Testis (tissue), 3 donors: Measurements from ENCODE around the gene SMYD3. TPM values are rescaled to one million over a fixed set of nuclear protein-coding genes. Genes with fewer than 3 reads are reported as not detected.

Source experiments
- DNase-seq: peaks from one replicate; pipeline ENCODE4 v3.0.0-alpha.2; 2019
- H3K27ac ChIP-seq, 2 donors: fragments of 200-600 bp; sonication (generic); one replicate each; pipeline ENCODE4 v1.5.1; 2019
- H3K27me3 ChIP-seq: fragments of 200-600 bp; sonication (generic); one replicate; pipeline ENCODE4 v1.5.1; 2019
- H3K36me3 ChIP-seq: fragments of 200-600 bp; sonication (generic); one replicate; pipeline ENCODE4 v1.5.1; 2017; ENCODE audit warnings: low read depth; ENCODE audit errors: missing control alignments
- H3K4me1 ChIP-seq: fragments of 200-600 bp; sonication (generic); one replicate; pipeline ENCODE4 v1.5.1; 2019
- H3K4me3 ChIP-seq, 2 donors: fragments of 200-600 bp; sonication (generic); one replicate each; pipeline ENCODE4 v1.5.1; 2017 to 2019
- H3K9me3 ChIP-seq: fragments of 200-600 bp; sonication (generic); one replicate; pipeline ENCODE4 v1.5.1; 2017
- POLR2A ChIP-seq: fragments of 450-650 bp; IDR thresholded peaks from one replicate; pipeline ENCODE4 v1.6.1; 2017; ENCODE audit warnings: antibody characterized with exemption, mild to moderate bottlenecking, moderate library complexity
- WGBS, 2 donors: methylation state at CpG; one replicate each; pipeline ENCODE4 v1.1.5; 2018; 5-methylcytosine and 5-hydroxymethylcytosine counted together
- intact Hi-C: fragments of 100-400 bp; cut with DNase I; formaldehyde crosslinking; loops from one replicate; pipeline ENCODE4 v1.15.1; 2023; ENCODE audit warnings: low total_unique reads
- polyA plus RNA-seq: library from polyadenylated mRNA; stranded (reverse); fragments of 350-450 nt; fragmentation: Illumina TruSeq; extraction: RNeasy Lipid Tissue Mini Kit (QIAGEN cat#74804); gene quantifications from one replicate; pipeline ENCODE4 v1.2.3, GENCODE V29; 2014; ENCODE audit warnings: low read depth, low replicate concordance; ENCODE audit not compliant: insufficient read depth
- total RNA-seq, 2 donors: library from RNA; depleted of rRNA; stranded (reverse); fragments of >200 nt; gene quantifications; one replicate each; pipeline ENCODE4 v1.2.3, GENCODE V29; 2016
- TF ChIP-seq, protein P1 (sequence below), 3 experiments: fragments of 450-650 bp in 2 of 3; fragments of 200-600 bp in 1 of 3; sonication (generic) in 1 of 3; IDR thresholded peaks; one replicate each; pipeline ENCODE4 v1.5.1; 2016 to 2019; ENCODE audit warnings: antibody characterized with exemption in 3 of 3, mild to moderate bottlenecking in 2 of 3, moderate library complexity in 1 of 3

SMYD3 gene
- total and polyA plus RNA-seq, 3 donors from 2014 or later: 23.0 to 38.8 (median 38.7) TPM

DNA sequence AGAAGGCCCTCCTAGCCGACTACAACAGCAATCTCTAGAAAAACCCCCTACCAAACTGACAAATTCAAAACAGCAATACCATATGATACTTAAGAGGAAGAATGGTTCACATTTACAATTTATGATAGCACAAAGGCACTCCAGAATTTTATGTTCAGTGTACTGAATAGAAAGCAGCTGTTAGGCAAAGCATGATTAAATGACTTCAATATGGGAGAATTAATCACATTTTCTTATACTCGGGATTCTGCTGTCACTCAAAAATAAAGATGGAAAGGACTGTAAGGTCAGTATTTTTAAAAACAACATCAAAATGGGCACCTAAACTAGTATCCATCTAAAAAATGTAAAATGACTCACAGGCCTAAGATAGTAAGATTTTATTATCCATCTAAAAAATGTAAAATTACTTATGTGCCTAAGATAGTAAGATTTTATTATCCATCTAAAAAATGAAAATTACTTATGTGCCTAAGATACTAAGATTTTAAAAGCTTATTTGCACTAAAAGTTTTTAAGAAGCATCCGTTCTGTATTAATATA lies 198.5 kb downstream of the SMYD3 start:
- no peak for DNase-seq

GRCh38 chr1:246306415-246307037 lies 200.6 kb downstream of the SMYD3 start:
- Histone ChIP-seq H3K36me3 (no peaks in the 10 kb centered on the region), H3K9me3 (no peaks in the 10 kb centered on the region), H3K27ac (no peak overlapping the region), H3K4me3 (no peak overlapping the region), H3K27me3 (no peaks in the 10 kb centered on the region), H3K4me1 (peaks cover 3% of the 10 kb centered on the region)
- DNase-seq: no peak
- intact Hi-C loops: no loop called here
- WGBS, 2 donors: 60 to 63% methylated on average over 3 of the region's 3 CpGs
- no peak for TF ChIP-seq POLR2A
- TF ChIP-seq, protein P1, sequence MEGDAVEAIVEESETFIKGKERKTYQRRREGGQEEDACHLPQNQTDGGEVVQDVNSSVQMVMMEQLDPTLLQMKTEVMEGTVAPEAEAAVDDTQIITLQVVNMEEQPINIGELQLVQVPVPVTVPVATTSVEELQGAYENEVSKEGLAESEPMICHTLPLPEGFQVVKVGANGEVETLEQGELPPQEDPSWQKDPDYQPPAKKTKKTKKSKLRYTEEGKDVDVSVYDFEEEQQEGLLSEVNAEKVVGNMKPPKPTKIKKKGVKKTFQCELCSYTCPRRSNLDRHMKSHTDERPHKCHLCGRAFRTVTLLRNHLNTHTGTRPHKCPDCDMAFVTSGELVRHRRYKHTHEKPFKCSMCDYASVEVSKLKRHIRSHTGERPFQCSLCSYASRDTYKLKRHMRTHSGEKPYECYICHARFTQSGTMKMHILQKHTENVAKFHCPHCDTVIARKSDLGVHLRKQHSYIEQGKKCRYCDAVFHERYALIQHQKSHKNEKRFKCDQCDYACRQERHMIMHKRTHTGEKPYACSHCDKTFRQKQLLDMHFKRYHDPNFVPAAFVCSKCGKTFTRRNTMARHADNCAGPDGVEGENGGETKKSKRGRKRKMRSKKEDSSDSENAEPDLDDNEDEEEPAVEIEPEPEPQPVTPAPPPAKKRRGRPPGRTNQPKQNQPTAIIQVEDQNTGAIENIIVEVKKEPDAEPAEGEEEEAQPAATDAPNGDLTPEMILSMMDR (IDR thresholded peaks at IDR 0.05): no peak

More for the DNA sequence above, 198.5 kb downstream of the SMYD3 start:
- WGBS, 2 donors: 93 to 94% methylated on average over 3 of the region's 3 CpGs
- intact Hi-C loops: no loop called here
- TF ChIP-seq POLR2A: no peak
- TF ChIP-seq, protein P1 (IDR thresholded peaks at IDR 0.05): no peak
- H3K4me3 ChIP-seq: no peak overlapping the region
- no peaks in the 10 kb centered on the region for H3K9me3 ChIP-seq
- no peak overlapping the region for H3K27ac ChIP-seq
- H3K4me1 ChIP-seq: no peaks in the 10 kb centered on the region
- no peaks in the 10 kb centered on the region for H3K27me3 ChIP-seq
- H3K36me3 ChIP-seq: no peaks in the 10 kb centered on the region

DNA sequence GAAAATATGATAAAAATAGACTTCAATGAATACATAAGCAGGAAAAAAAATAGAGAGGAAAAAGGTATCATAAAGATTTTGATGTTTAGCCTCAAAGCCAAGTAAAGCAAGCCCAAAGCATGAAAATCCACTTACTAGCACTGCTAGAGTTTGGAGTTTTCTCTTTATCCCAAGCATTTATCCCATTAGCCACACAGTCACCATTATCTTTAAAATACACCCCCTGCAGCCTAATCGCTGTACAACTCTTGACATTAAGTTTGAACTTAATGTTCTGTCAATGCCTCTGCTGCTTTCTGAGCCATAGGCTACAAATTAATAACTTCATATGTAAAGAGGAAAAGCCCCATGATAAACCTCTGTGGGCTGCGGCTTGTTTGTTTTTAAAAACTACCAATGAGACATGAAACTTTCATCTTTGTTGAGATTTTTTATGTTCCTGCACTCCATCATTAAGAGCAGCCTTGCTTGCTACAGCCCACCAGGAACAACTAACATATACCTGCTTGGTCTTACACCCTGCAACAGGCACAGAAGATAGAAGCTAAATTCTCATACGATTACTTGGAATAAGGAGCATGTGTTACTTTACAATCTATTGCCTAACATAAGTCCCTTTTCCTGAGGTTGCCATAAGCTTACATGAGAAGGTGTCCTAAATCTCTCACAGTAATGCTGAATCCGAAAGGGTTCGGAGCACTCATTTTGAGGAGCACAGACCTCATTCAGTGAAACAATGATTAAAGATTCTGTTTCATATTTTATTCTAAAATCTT lies 202.4 kb downstream of the SMYD3 start:
- 89 to 90% methylated on average over 5 of the region's 5 CpGs for WGBS, 2 donors
- intact Hi-C loops: no loop called here
- Histone ChIP-seq H3K4me1 (peaks cover 13% of the 10 kb centered on the region), H3K4me3 (no peak overlapping the region), H3K36me3 (no peaks in the 10 kb centered on the region), H3K27ac (no peak overlapping the region), H3K9me3 (no peaks in the 10 kb centered on the region), H3K27me3 (no peaks in the 10 kb centered on the region)
- TF ChIP-seq, protein P1 (IDR thresholded peaks at IDR 0.05): no peak
- TF ChIP-seq POLR2A: no peak
- no peak for DNase-seq

- intact Hi-C loops: no loop called here
- peaks cover 13% of the 10 kb centered on the region for H3K4me1 ChIP-seq
- H3K27ac ChIP-seq: no peak overlapping the region
- 93 to 99% methylated on average over 2 of the region's 2 CpGs for WGBS, 2 donors
- H3K9me3 ChIP-seq: no peaks in the 10 kb centered on the region
- no peak for DNase-seq
- no peaks in the 10 kb centered on the region for H3K27me3 ChIP-seq
- H3K4me3 ChIP-seq: no peak overlapping the region
- TF ChIP-seq, protein P1 (IDR thresholded peaks at IDR 0.05): no peak
- no peak for TF ChIP-seq POLR2A
- no peaks in the 10 kb centered on the region for H3K36me3 ChIP-seq
Measured at GRCh38 chr1:246302711-246303317, 204.3 kb downstream of the SMYD3 start.
